BE2C (cell line): ENCODE results near the gene ZNF732.
"Not testable (repeated sequence)": the region's sequence is repeated elsewhere in the genome, so short reads cannot be mapped to it uniquely, and the experiment has no call there.

ENCODE experiments used
- DNase-seq: peaks from one replicate; pipeline ENCODE4 v3.0.0-alpha.2; 2020
- H3K27me3 ChIP-seq: fragments of 250-450 bp; sonication (Bioruptor Pico); 2 replicates; pipeline ENCODE4 v1.5.1; 2020; ENCODE audit warnings: mild to moderate bottlenecking
- H3K36me3 ChIP-seq: fragments of 250-450 bp; sonication (Bioruptor Pico); 2 replicates; pipeline ENCODE4 v1.5.1; 2020; ENCODE audit warnings: mild to moderate bottlenecking
- H3K4me1 ChIP-seq: fragments of 250-450 bp; sonication (Bioruptor Pico); 2 replicates; pipeline ENCODE4 v1.5.1; 2020
- H3K4me3 ChIP-seq: 2 replicates; pipeline ENCODE4 v1.5.1; 2011; ENCODE audit warnings: low read depth, low read length
- H3K9me3 ChIP-seq: fragments of 250-450 bp; sonication (Bioruptor Pico); 2 replicates; pipeline ENCODE4 v1.5.1; 2020
- TF ChIP-seq, protein P1 (sequence below): IDR thresholded peaks from 2 replicates; pipeline ENCODE4 v1.5.1; 2012; ENCODE audit warnings: mild to moderate bottlenecking, low read depth, low read length

The ZNF732 gene

DNA sequence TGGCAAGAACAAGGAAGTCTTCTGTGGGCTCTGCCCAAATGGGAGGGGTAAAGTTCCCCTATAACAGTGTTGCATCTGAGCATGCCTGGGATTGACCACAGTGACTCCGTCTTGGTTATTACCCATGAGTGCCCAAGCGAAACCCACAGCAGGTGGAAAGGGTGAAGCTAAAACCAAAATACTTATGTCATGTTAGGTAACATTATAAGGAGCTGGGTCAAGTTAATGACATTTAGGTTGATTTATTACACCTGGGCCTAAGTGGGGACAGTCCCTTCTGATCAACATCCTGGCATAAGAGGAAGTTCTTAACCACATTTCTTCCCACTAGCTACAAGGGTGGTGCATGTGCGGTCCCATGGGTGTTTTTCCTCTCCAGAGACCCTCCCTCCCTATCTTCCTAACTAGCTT, 1.3 kb upstream of the ZNF732 start:
- TF ChIP-seq, protein P1, sequence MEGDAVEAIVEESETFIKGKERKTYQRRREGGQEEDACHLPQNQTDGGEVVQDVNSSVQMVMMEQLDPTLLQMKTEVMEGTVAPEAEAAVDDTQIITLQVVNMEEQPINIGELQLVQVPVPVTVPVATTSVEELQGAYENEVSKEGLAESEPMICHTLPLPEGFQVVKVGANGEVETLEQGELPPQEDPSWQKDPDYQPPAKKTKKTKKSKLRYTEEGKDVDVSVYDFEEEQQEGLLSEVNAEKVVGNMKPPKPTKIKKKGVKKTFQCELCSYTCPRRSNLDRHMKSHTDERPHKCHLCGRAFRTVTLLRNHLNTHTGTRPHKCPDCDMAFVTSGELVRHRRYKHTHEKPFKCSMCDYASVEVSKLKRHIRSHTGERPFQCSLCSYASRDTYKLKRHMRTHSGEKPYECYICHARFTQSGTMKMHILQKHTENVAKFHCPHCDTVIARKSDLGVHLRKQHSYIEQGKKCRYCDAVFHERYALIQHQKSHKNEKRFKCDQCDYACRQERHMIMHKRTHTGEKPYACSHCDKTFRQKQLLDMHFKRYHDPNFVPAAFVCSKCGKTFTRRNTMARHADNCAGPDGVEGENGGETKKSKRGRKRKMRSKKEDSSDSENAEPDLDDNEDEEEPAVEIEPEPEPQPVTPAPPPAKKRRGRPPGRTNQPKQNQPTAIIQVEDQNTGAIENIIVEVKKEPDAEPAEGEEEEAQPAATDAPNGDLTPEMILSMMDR: no peak
- H3K4me3 ChIP-seq: no peak overlapping the region

DNA sequence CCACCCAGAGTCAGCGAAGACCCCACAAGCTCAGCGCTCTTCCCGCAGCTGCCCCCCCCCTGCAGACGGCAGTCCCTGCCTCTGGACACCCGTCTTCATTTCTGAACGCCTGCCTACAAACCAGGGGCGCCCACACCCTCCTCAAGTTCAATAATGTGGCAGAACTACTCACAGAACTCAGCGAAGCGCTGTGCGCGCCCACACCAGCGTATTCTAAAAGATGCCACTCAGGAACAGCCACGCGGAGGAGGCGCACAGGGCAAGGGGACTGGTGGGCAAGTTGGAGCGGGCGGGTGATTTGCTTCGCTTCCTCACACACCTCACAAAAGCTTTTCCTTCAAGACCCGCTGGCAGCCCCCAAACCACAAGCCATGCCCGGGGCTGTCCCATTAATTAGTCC, 758 bp downstream of the ZNF732 start:
- H3K9me3 ChIP-seq: not testable (repeated sequence)

More for the DNA sequence above, 1.3 kb upstream of the ZNF732 start:
- no peaks in the 10 kb centered on the region for H3K27me3 ChIP-seq
- H3K9me3 ChIP-seq: peaks cover 6% of the 10 kb centered on the region; the same call in 1 of the 2 replicates
- H3K4me1 ChIP-seq: peaks cover 3% of the 10 kb centered on the region; the same call in 1 of the 2 replicates
- no peak for DNase-seq
- no peaks in the 10 kb centered on the region for H3K36me3 ChIP-seq

DNA sequence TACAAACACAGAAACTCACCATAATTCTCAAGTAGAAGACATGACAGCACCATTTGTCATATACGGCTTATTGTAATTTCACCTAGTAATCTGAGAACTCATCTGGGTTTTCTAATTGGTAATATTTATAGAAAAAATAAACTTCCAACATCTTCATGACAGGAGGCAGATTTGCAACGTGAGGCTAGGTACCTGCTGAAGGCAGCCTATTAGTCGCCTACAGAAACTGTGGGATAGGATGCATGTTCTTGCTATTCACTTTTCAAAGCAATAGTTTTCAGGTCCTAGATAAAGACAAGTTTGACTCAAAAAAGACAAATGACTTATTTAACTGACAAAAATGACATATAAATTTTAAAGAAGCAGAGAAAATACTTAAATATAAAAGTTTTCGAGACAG, 2.9 kb downstream of the ZNF732 start:
- Histone ChIP-seq H3K27me3 (no peaks in the 10 kb centered on the region), H3K4me1 (peaks cover 3% of the 10 kb centered on the region; the same call in 1 of the 2 replicates), H3K9me3 (peaks cover 8% of the 10 kb centered on the region), H3K36me3 (no peaks in the 10 kb centered on the region), H3K4me3 (no peak overlapping the region)
- DNase-seq: no peak
- TF ChIP-seq, protein P1: no peak

More for the DNA sequence above, 758 bp downstream of the ZNF732 start:
- H3K27me3 ChIP-seq, H3K4me1 ChIP-seq, DNase-seq, H3K36me3 ChIP-seq: not testable (repeated sequence)
- H3K4me3 ChIP-seq: peak overlapping the region; percentile 45

DNA sequence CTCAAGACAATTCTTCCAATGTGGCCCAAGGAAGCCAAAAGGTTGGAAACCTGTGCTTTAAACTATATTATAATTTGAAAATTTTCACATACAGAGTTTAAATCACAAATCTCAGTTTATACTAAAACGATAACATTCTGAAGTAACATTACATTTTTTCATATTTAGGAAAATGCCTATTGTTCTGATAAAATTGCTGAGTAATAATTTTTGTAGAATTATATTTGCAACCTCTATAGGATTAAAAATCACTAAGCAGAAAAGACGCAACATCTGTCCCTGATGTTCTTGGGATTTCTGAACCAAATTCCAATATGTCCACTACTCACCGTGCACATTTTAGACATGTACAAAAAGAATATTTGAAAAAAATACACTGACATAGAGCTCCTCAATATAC, 10.5 kb downstream of the ZNF732 start:
- H3K9me3 ChIP-seq: no peaks in the 10 kb centered on the region

DNA sequence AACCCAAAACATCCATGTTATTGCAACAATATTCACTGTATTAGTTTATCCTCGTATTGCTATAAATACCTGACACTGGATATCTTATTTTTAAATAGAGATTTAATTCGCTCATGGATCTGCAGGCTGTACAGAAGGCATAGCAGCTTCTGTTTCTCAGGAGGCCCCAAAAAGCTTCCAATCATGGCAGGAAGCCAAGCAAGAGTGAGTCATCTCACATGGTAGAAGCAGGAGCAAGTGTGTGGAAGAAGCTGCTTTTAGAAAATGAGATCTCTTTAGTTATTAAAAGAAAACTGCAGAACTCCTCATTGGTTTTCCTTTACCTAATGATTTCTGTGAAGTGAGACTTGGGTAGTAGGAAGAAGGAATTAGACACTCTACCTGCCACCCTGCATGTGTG, 16.4 kb downstream of the ZNF732 start:
- H3K9me3 ChIP-seq: no peaks in the 10 kb centered on the region
- H3K4me1 ChIP-seq: no peaks in the 10 kb centered on the region
- no peaks in the 10 kb centered on the region for H3K36me3 ChIP-seq
- no peak overlapping the region for H3K4me3 ChIP-seq
- no peak for DNase-seq
- H3K27me3 ChIP-seq: no peaks in the 10 kb centered on the region
- TF ChIP-seq, protein P1: no peak

More for the DNA sequence above, 10.5 kb downstream of the ZNF732 start:
- no peak for DNase-seq
- TF ChIP-seq, protein P1: no peak
- Histone ChIP-seq H3K27me3 (no peaks in the 10 kb centered on the region), H3K4me3 (no peak overlapping the region), H3K36me3 (no peaks in the 10 kb centered on the region), H3K4me1 (no peaks in the 10 kb centered on the region)

DNA sequence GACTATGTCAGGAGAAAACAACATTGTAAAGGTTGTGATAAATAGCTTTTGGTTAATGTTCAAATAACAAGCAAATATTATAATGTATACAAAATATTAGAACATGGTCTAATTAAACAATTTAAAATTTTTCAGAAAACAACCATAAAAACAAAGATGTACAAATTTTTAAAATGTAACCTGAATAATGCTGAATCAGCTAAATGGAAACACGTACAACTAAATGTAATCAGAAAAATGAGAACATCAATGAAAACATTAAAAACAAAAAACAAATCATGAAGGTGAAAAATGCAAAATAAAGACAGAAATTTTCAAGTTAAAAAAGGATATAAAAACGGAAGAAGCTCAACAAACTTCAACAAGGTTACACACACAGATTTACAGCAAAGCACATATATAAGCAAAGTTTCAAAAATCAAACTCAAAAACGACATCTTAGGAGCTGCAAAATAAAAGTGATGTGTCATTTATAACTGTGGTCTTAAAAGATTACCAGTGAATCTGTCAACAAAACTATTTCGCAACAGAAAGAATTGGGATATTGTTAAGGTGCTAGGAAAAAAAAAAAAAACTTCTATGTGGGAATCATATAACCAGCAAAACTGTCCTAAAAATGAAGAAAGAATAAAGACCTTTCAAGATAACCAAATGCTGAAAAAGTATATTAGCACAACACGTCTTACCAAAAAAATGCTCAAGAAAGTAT, 31.8 kb downstream of the ZNF732 start:
- DNase-seq: no peak
- TF ChIP-seq, protein P1: no peak
- no peaks in the 10 kb centered on the region for H3K27me3 ChIP-seq
- H3K36me3 ChIP-seq: no peaks in the 10 kb centered on the region
- H3K4me3 ChIP-seq: no peak overlapping the region
- H3K4me1 ChIP-seq: no peaks in the 10 kb centered on the region
- peaks cover 3% of the 10 kb centered on the region; the same call in 1 of the 2 replicates for H3K9me3 ChIP-seq
